ENCODE data around the gene CPXM2. TPM values are rescaled to one million over a fixed set of nuclear protein-coding genes. Genes with fewer than 3 reads are reported as not detected.

CPXM2 gene
- polyA plus RNA-seq, 1 of the 3 experiments (the other 2 are of a cell fraction) = not detected

- H3F3A ChIP-seq (replicated peaks; ENCODE audit: insufficient read depth) = no peaks in the 10 kb centered on the region
- no peak overlapping the region for H3K27ac ChIP-seq (ENCODE audit: low read depth in 2 of 2, low read length in 1 of 2)
- no peaks in the 10 kb centered on the region for H3K36me3 ChIP-seq (replicated peaks in 1 of 2; ENCODE audit: control insufficient read depth in 1 of 2, insufficient read depth in 2 of 2, low read length in 1 of 2)
- WGBS (ENCODE audit: low lambda C conversion rate) = 60% methylated on average over 16 of the region's 23 CpGs
- no peak for TF ChIP-seq TCF12 (IDR thresholded peaks at IDR 0.05)
- TF ChIP-seq SIN3A (IDR thresholded peaks at IDR 0.05; ENCODE audit: borderline replicate concordance, low read depth, low read length) = no peak
- TF ChIP-seq JUND (IDR thresholded peaks at IDR 0.05) = no peak
- no peak for TF ChIP-seq GABPA (IDR thresholded peaks at IDR 0.05; ENCODE audit: low read depth)
- no peak for TF ChIP-seq MXI1 (IDR thresholded peaks at IDR 0.05; ENCODE audit: low read depth, low read length)
- no peak for TF ChIP-seq IRF3 (IDR thresholded peaks at IDR 0.05; ENCODE audit: low read depth, low read length)
- TF ChIP-seq MEF2A (IDR thresholded peaks at IDR 0.05; ENCODE audit: borderline replicate concordance, low read depth) = no peak
- TF ChIP-seq FOXJ3 (CRISPR knock-in tag; IDR thresholded peaks at IDR 0.05) = no peak
- no peak for TF ChIP-seq EP300 (IDR thresholded peaks at IDR 0.05; ENCODE audit: borderline replicate concordance in 1 of 2, low read depth in 1 of 2, low read length in 1 of 2)
- no peak for TF ChIP-seq ELF1 (IDR thresholded peaks at IDR 0.05)
- TF ChIP-seq TAF1 (IDR thresholded peaks at IDR 0.05; ENCODE audit: borderline replicate concordance, low read depth, low read length) = no peak
- no peak for TF ChIP-seq MAX (IDR thresholded peaks at IDR 0.05; ENCODE audit: low read depth)
- H3K4me2 ChIP-seq = no peak overlapping the region
- peaks cover 0 to 6% of the 10 kb centered on the region in 2 experiments; a peak in 1 of 4 replicates for H3K4me1 ChIP-seq (ENCODE audit: control insufficient read depth in 1 of 2, insufficient read depth in 2 of 2, low read depth in 1 of 2, low read length in 1 of 2)
- ChIA-PET CTCF (interaction anchor here (1.9 kb wide), 1 partner anchor 205 kb away, joined by 6 read pairs; no protein-coding TSS in a partner anchor), POLR2A (no interaction called here)
- H3K4me3 ChIP-seq (ENCODE audit: low read depth in 2 of 2, low read length in 1 of 2) = no peak overlapping the region
- H3K27me3 ChIP-seq (ENCODE audit: insufficient read depth) = no peaks in the 10 kb centered on the region
- no peaks in the 10 kb centered on the region for H4K20me1 ChIP-seq (ENCODE audit: insufficient read depth)
- H3K79me2 ChIP-seq (ENCODE audit: insufficient read depth) = no peaks in the 10 kb centered on the region
- no peaks in the 10 kb centered on the region for H3K9me2 ChIP-seq
- H2AFZ ChIP-seq (ENCODE audit: low read depth) = no peak overlapping the region
- no peaks in the 10 kb centered on the region for H3K9me3 ChIP-seq
- no peak overlapping the region for H3K9ac ChIP-seq
- no peak for DNase-seq
These were observed 129.9 kb downstream of the CPXM2 start for GRCh38 chr10:123761666-123762230.

GRCh38 chr10:123761038-123761428 lies 130.6 kb downstream of the CPXM2 start:
- H3K79me2 ChIP-seq (ENCODE audit: insufficient read depth) = no peaks in the 10 kb centered on the region
- H3K27me3 ChIP-seq (ENCODE audit: insufficient read depth) = no peaks in the 10 kb centered on the region
- CTCF ChIA-PET = no interaction called here
- no peaks in the 10 kb centered on the region for H3K9me2 ChIP-seq
- H3F3A ChIP-seq (replicated peaks; ENCODE audit: insufficient read depth) = no peaks in the 10 kb centered on the region
- H3K4me3 ChIP-seq (ENCODE audit: low read depth in 2 of 2, low read length in 1 of 2) = no peak overlapping the region
- H3K4me1 ChIP-seq (ENCODE audit: control insufficient read depth in 1 of 2, insufficient read depth in 2 of 2, low read depth in 1 of 2, low read length in 1 of 2) = peaks cover 0 to 6% of the 10 kb centered on the region in 2 experiments; a peak in 1 of 4 replicates
- POLR2A ChIA-PET = no interaction called here
- H3K27ac ChIP-seq (ENCODE audit: low read depth in 2 of 2, low read length in 1 of 2) = no peak overlapping the region
- no peak for TF ChIP-seq FOSL2 (IDR thresholded peaks at IDR 0.05; ENCODE audit: borderline replicate concordance, low read depth)
- no peak for TF ChIP-seq YY1 (IDR thresholded peaks at IDR 0.05; ENCODE audit: low read depth)
- no peak for TF ChIP-seq POLR2AphosphoS5 (IDR thresholded peaks at IDR 0.05; ENCODE audit: low read depth, low read length)
- TF ChIP-seq NFIC (IDR thresholded peaks at IDR 0.05; ENCODE audit: borderline replicate concordance) = no peak
- TF ChIP-seq JUND (IDR thresholded peaks at IDR 0.05) = no peak
- TF ChIP-seq GABPA (IDR thresholded peaks at IDR 0.05; ENCODE audit: low read depth) = no peak
- H3K9me3 ChIP-seq = no peaks in the 10 kb centered on the region
- no peak for DNase-seq
- H2AFZ ChIP-seq (ENCODE audit: low read depth) = no peak overlapping the region
- H4K20me1 ChIP-seq (ENCODE audit: insufficient read depth) = no peaks in the 10 kb centered on the region
- 60% methylated on average over 6 of the region's 10 CpGs for WGBS (ENCODE audit: low lambda C conversion rate)
- H3K9ac ChIP-seq = no peak overlapping the region
- H3K36me3 ChIP-seq (replicated peaks in 1 of 2; ENCODE audit: control insufficient read depth in 1 of 2, insufficient read depth in 2 of 2, low read length in 1 of 2) = no peaks in the 10 kb centered on the region
- no peak overlapping the region for H3K4me2 ChIP-seq

All from SK-N-SH (cell line).